Suprapubic skin (tissue), 3 donors: ENCODE measurements around the gene VCAN.

Experiments
- POLR2A ChIP-seq, 2 donors: fragments of 450-650 bp; IDR thresholded peaks; one replicate each; pipeline ENCODE4 v1.6.1; 2017; ENCODE audit warnings: antibody characterized with exemption in 2 of 2, mild to moderate bottlenecking in 2 of 2, moderate library complexity in 2 of 2
- TF ChIP-seq, protein P1 (sequence below), 2 donors: fragments of 200-600 bp in 1 of 2; fragments of 450-650 bp in 1 of 2; sonication (generic) in 1 of 2; IDR thresholded peaks; one replicate each; pipeline ENCODE4 v1.5.1; 2016 to 2019; ENCODE audit warnings: antibody characterized with exemption in 2 of 2, mild to moderate bottlenecking in 1 of 2, moderate library complexity in 1 of 2

DNA sequence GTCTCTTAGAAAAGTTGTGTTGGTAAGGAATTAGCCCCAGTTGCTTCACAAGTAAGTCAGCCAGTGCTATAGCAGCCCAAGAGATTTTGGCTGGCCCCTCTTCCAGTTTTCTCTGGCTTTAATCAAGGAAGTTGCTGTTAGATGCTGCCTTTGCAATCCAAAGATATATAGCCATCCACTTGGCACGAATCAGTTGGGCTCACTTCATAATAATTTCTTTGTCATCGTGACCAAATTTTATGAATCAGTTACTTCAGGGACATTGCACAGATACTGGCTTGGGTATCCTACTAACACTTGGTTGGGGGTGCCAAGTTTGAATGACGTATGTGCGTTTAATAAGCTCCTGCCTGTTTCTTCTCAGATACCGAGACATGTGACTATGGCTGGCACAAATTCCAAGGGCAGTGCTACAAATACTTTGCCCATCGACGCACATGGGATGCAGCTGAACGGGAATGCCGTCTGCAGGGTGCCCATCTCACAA is 81.5 kb downstream of the VCAN start:
- TF ChIP-seq, protein P1, sequence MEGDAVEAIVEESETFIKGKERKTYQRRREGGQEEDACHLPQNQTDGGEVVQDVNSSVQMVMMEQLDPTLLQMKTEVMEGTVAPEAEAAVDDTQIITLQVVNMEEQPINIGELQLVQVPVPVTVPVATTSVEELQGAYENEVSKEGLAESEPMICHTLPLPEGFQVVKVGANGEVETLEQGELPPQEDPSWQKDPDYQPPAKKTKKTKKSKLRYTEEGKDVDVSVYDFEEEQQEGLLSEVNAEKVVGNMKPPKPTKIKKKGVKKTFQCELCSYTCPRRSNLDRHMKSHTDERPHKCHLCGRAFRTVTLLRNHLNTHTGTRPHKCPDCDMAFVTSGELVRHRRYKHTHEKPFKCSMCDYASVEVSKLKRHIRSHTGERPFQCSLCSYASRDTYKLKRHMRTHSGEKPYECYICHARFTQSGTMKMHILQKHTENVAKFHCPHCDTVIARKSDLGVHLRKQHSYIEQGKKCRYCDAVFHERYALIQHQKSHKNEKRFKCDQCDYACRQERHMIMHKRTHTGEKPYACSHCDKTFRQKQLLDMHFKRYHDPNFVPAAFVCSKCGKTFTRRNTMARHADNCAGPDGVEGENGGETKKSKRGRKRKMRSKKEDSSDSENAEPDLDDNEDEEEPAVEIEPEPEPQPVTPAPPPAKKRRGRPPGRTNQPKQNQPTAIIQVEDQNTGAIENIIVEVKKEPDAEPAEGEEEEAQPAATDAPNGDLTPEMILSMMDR (IDR thresholded peaks at IDR 0.05) = no peak
- no peak for TF ChIP-seq POLR2A (IDR thresholded peaks at IDR 0.05)
